ENCODE measurements around the gene HBEGF.

GRCh38 chr5:140297283-140297682 is 49.1 kb downstream of the HBEGF start:
- no peak for TF ChIP-seq CTCF (conservative IDR thresholded peaks at IDR 0.05; ENCODE audit: low read depth in 2 of 2)
- TF ChIP-seq POLR2AphosphoS5 (IDR thresholded peaks at IDR 0.05; ENCODE audit: low read depth), result no peak
- no peak for TF ChIP-seq JUNB (IDR thresholded peaks at IDR 0.05; ENCODE audit: unreplicated experiment)
- TF ChIP-seq REST (IDR thresholded peaks at IDR 0.05; ENCODE audit: unreplicated experiment), result no peak
- TF ChIP-seq CREB1 (CRISPR knock-in tag; IDR thresholded peaks at IDR 0.05; ENCODE audit: low read depth), result no peak
- no peak for TF ChIP-seq EZH2 (IDR thresholded peaks at IDR 0.05; ENCODE audit: low read depth, unreplicated experiment)
- TF ChIP-seq EZH2phosphoT487 (IDR thresholded peaks at IDR 0.05; ENCODE audit: unreplicated experiment), result no peak
- TF ChIP-seq STAT1 (IDR thresholded peaks at IDR 0.05; ENCODE audit: unreplicated experiment), result no peak
- no peak for TF ChIP-seq ETS1 (IDR thresholded peaks at IDR 0.05)
- TF ChIP-seq NANOG (IDR thresholded peaks at IDR 0.05; ENCODE audit: borderline replicate concordance), result no peak
- no peak for TF ChIP-seq ZNF114 (CRISPR knock-in tag; IDR thresholded peaks at IDR 0.05)
- no peak for TF ChIP-seq ZNF331 (CRISPR knock-in tag; IDR thresholded peaks at IDR 0.05; ENCODE audit: low read depth)

Data from GM23338 (cell line).